HepG2 (cell line): Measurements from ENCODE around the gene FN1. TPM values are rescaled to one million over a fixed set of nuclear protein-coding genes. Genes with fewer than 3 reads are reported as not detected.

Experiments used
- CBX2 ChIP-seq, 2 experiments: fragments of 200-600 bp in 1 of 2; sonication (generic); formaldehyde crosslinking in 1 of 2; IDR thresholded peaks; 2 replicates each; pipeline versions ENCODE4 v1.7.0 to v1.8.1; 2018 to 2022; ENCODE audit warnings: low read depth in 2 of 2, low read length in 1 of 2, mild to moderate bottlenecking in 1 of 2, missing genetic modification reagents in 1 of 2
- CC2D1A ChIP-seq: sonication (generic); formaldehyde crosslinking; IDR thresholded peaks from 2 replicates; pipeline ENCODE4 v1.8.1; 2023; ENCODE audit warnings: mild to moderate bottlenecking, missing genetic modification reagents
- CSRNP1 ChIP-seq: sonication (generic); formaldehyde crosslinking; IDR thresholded peaks from 2 replicates; pipeline ENCODE4 v1.8.1; 2023; ENCODE audit warnings: mild to moderate bottlenecking, missing genetic modification reagents
- ESRRA ChIP-seq: sonication (generic); formaldehyde crosslinking; IDR thresholded peaks from 2 replicates; pipeline ENCODE4 v1.5.1; 2020; ENCODE audit warnings: mild to moderate bottlenecking, low read depth, missing genetic modification reagents
- FOXO1 ChIP-seq: sonication (generic); formaldehyde crosslinking; IDR thresholded peaks from 2 replicates; pipeline ENCODE4 v1.4.0; 2020; ENCODE audit warnings: missing genetic modification reagents
- GABPA ChIP-seq, 2 experiments: IDR thresholded peaks; 2 replicates each; pipeline ENCODE4 v1.6.1; 2011 to 2016; ENCODE audit warnings: low read depth in 2 of 2, low read length in 1 of 2, missing biosample characterization in 1 of 2, missing genetic modification characterization in 1 of 2
- GMEB1 ChIP-seq: sonication (generic); formaldehyde crosslinking; IDR thresholded peaks from 2 replicates; pipeline ENCODE4 v1.5.1; 2020; ENCODE audit warnings: missing genetic modification reagents, mild to moderate bottlenecking, borderline replicate concordance
- HHEX ChIP-seq: IDR thresholded peaks from 2 replicates; pipeline ENCODE4 v1.6.1; 2016; ENCODE audit warnings: control low read depth
- ISX ChIP-seq: sonication (generic); formaldehyde crosslinking; conservative IDR thresholded peaks from 2 replicates; pipeline ENCODE4 v1.5.0; 2020; ENCODE audit warnings: missing genetic modification reagents
- NCOR1 ChIP-seq: fragments of 200-600 bp; sonication (generic); IDR thresholded peaks from 2 replicates; pipeline ENCODE4 v1.7.0; 2017; ENCODE audit warnings: antibody characterized with exemption, low read length, borderline replicate concordance
- NFYC ChIP-seq: IDR thresholded peaks from 2 replicates; pipeline ENCODE4 v1.6.1; 2016; ENCODE audit warnings: missing genetic modification reagents, missing compliant biosample characterization
- NR2F2 ChIP-seq: IDR thresholded peaks from 2 replicates; pipeline ENCODE4 v1.6.1; 2012; ENCODE audit warnings: low read depth, inconsistent platforms, borderline replicate concordance
- REPIN1 ChIP-seq: sonication (generic); formaldehyde crosslinking; IDR thresholded peaks from 2 replicates; pipeline ENCODE4 v1.8.0; 2022; ENCODE audit warnings: missing genetic modification reagents, low read depth, mild to moderate bottlenecking, borderline replicate concordance
- SAFB2 ChIP-seq: sonication (generic); formaldehyde crosslinking; IDR thresholded peaks from 2 replicates; pipeline ENCODE4 v1.5.1; 2020; ENCODE audit warnings: missing genetic modification reagents, low read depth, mild to moderate bottlenecking, borderline replicate concordance
- SCMH1 ChIP-seq: sonication (generic); formaldehyde crosslinking; IDR thresholded peaks from 2 replicates; pipeline ENCODE4 v1.9.0; 2021; ENCODE audit warnings: missing genetic modification reagents, mild to moderate bottlenecking, borderline replicate concordance
- SP140L ChIP-seq: sonication (generic); formaldehyde crosslinking; IDR thresholded peaks from 2 replicates; pipeline ENCODE4 v1.4.0; 2020; ENCODE audit warnings: missing genetic modification reagents, borderline replicate concordance
- ZBTB39 ChIP-seq: sonication (generic); formaldehyde crosslinking; IDR thresholded peaks from 2 replicates; pipeline ENCODE4 v1.5.0; 2020; ENCODE audit warnings: missing genetic modification reagents
- ZBTB42 ChIP-seq: sonication (generic); formaldehyde crosslinking; IDR thresholded peaks from 2 replicates; pipeline ENCODE4 v1.5.0; 2020; ENCODE audit warnings: mild to moderate bottlenecking, missing genetic modification reagents
- ZFP36L2 ChIP-seq: sonication (generic); formaldehyde crosslinking; IDR thresholded peaks from 2 replicates; pipeline ENCODE4 v1.4.0; 2020; ENCODE audit warnings: missing genetic modification reagents
- ZNF234 ChIP-seq: sonication (generic); formaldehyde crosslinking; conservative IDR thresholded peaks from 2 replicates; pipeline ENCODE4 v1.5.1; 2020; ENCODE audit warnings: mild to moderate bottlenecking, missing genetic modification reagents
- ZNF382 ChIP-seq: sonication (generic); formaldehyde crosslinking; IDR thresholded peaks from 2 replicates; pipeline ENCODE4 v1.5.0; 2020; ENCODE audit warnings: missing genetic modification reagents, mild to moderate bottlenecking, borderline replicate concordance
- ZNF383 ChIP-seq: sonication (generic); formaldehyde crosslinking; IDR thresholded peaks from 2 replicates; pipeline ENCODE4 v1.4.0; 2020; ENCODE audit warnings: missing genetic modification reagents, mild to moderate bottlenecking, borderline replicate concordance
- ZNF558 ChIP-seq: sonication (generic); formaldehyde crosslinking; IDR thresholded peaks from 2 replicates; pipeline ENCODE4 v1.9.0; 2022; ENCODE audit warnings: mild to moderate bottlenecking, missing genetic modification reagents, borderline replicate concordance
- ZNF563 ChIP-seq: sonication (generic); formaldehyde crosslinking; IDR thresholded peaks from 2 replicates; pipeline ENCODE4 v1.8.0; 2022; ENCODE audit warnings: mild to moderate bottlenecking, moderate library complexity, missing genetic modification reagents
- ZNF570 ChIP-seq: sonication (generic); formaldehyde crosslinking; IDR thresholded peaks from 2 replicates; pipeline ENCODE4 v1.4.0; 2020; ENCODE audit warnings: mild to moderate bottlenecking, missing genetic modification reagents, borderline replicate concordance
- ZNF768 ChIP-seq: sonication (generic); formaldehyde crosslinking; IDR thresholded peaks from 2 replicates; pipeline ENCODE4 v1.4.0; 2020; ENCODE audit warnings: missing genetic modification reagents
- polyA plus RNA-seq, 8 experiments: library from polyadenylated mRNA; depleted of rRNA in 3 of 8; stranded (reverse) in 7 of 8; unstranded in 1 of 8; fragments of >200 nt; fragmentation: Illumina TruSeq in 4 of 8; extraction: Trizol in 4 of 8; gene quantifications; 2 replicates each; pipeline versions ENCODE4 v1.2.1 to v1.2.3, GENCODE V29; 2011 to 2016; ENCODE audit warnings: low read depth in 4 of 8, missing spikeins in 1 of 8, mixed read lengths in 1 of 8; ENCODE audit not compliant: insufficient read depth in 1 of 8
- total RNA-seq, 5 experiments: library from RNA; depleted of rRNA; stranded (reverse); fragments of >200 nt; fragmentation: Illumina TruSeq; extraction: Trizol; gene quantifications; 2 replicates each; pipeline ENCODE4 v1.2.3, GENCODE V29; 2016; ENCODE audit warnings: low read depth in 1 of 5

The FN1 gene
- total and polyA plus RNA-seq, 2 of the 13 experiments (the other 11 are each of a cell fraction or from before 2014, with no cell fraction given) = 1,847 to 6,471 TPM

GRCh38 chr2:215358891-215359575 lies 76.8 kb downstream of the FN1 start (continued):
- TF ChIP-seq ZNF234 (CRISPR knock-in tag) (no peak), ZNF383 (CRISPR knock-in tag) (no peak), REPIN1 (CRISPR knock-in tag) (no peak), CSRNP1 (CRISPR knock-in tag) (no peak; the same call in 1 of the 2 replicates), ISX (CRISPR knock-in tag) (no peak), ZBTB42 (CRISPR knock-in tag) (no peak), SP140L (no peak), SAFB2 (peak; percentile 26; the same call in 1 of the 2 replicates), ZFP36L2 (CRISPR knock-in tag) (no peak), CBX2 (IDR thresholded peaks at IDR 0.05; ENCODE audit: low read depth, low read length) (no peak), CBX2 (CRISPR knock-in tag; IDR thresholded peaks at IDR 0.05; ENCODE audit: low read depth) (no peak), GMEB1 (CRISPR knock-in tag) (0 out of 2 replicates have a peak, but pooled peaks have one; percentile 31), ESRRA (CRISPR knock-in tag) (no peak), ZNF563 (no peak), ZNF570 (no peak), ZNF382 (CRISPR knock-in tag) (no peak), NCOR1 (no peak), CC2D1A (CRISPR knock-in tag) (0 out of 2 replicates have a peak, but pooled peaks have one; percentile 71), ZNF768 (no peak), GABPA (IDR thresholded peaks at IDR 0.05; ENCODE audit: low read depth, low read length) (no peak), GABPA (CRISPR knock-in tag; IDR thresholded peaks at IDR 0.05; ENCODE audit: low read depth) (no peak), NR2F2 (no peak), SCMH1 (CRISPR knock-in tag) (no peak), NFYC (CRISPR knock-in tag) (no peak), ZNF558 (no peak), FOXO1 (no peak), HHEX (no peak), ZBTB39 (CRISPR knock-in tag) (no peak)
